ENCODE measurements around the gene TTLL12.

The TTLL12 gene

GRCh38 chr22:43133401-43133800, 53.5 kb downstream of the TTLL12 start:
- TF ChIP-seq, protein P1, sequence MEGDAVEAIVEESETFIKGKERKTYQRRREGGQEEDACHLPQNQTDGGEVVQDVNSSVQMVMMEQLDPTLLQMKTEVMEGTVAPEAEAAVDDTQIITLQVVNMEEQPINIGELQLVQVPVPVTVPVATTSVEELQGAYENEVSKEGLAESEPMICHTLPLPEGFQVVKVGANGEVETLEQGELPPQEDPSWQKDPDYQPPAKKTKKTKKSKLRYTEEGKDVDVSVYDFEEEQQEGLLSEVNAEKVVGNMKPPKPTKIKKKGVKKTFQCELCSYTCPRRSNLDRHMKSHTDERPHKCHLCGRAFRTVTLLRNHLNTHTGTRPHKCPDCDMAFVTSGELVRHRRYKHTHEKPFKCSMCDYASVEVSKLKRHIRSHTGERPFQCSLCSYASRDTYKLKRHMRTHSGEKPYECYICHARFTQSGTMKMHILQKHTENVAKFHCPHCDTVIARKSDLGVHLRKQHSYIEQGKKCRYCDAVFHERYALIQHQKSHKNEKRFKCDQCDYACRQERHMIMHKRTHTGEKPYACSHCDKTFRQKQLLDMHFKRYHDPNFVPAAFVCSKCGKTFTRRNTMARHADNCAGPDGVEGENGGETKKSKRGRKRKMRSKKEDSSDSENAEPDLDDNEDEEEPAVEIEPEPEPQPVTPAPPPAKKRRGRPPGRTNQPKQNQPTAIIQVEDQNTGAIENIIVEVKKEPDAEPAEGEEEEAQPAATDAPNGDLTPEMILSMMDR (IDR thresholded peaks at IDR 0.05; ENCODE audit: insufficient read depth, low read length, missing control alignments): no peak
- H3K4me3 ChIP-seq (ENCODE audit: low read depth, low read length): no peak overlapping the region
- ChIA-PET POLR2A (no interaction called here), CTCF (interaction anchor here (1.1 kb wide), 1 partner anchor 17 kb away, joined by 3 read pairs; no protein-coding TSS in a partner anchor)
- no peak for DNase-seq (ENCODE audit: low read depth, low spot score)

DNA sequence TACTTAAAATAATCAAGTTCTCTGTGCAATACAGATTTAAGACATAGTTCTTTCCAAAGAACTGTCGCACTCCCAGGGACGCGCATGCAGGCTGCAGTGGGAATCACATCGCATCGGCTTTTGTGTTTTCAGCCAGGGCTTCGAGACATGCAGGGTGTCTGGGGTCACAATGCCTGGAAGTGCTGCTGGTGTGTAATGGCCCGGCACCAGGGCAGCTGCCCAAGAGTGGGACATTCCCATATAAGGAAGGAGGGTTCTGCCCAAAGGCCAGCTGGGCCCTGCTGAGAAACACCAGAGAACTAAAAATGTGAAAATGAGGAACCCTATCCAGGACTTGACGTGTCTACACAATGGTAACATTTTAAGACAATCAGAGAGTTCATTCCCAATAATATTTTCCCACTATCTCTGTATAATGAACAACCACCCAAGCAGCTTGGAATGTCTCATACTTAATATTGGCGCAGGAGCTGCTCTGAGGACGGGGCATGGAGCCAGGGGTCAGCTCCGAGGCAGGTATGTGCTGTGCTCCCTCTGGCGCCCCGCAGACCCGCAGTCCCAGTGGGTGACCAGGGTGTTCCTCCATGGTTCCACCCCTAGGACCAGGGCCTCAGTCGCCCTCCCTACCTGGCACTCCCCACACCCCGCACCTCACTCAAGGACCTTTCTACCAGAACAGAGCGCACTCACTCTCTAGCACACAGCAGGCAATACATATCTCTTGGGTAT, 55.0 kb downstream of the TTLL12 start:
- CTCF ChIA-PET: no interaction called here
- DNase-seq (ENCODE audit: low read depth, low spot score): no peak
- POLR2A ChIA-PET: no interaction called here
- TF ChIP-seq, protein P1 (IDR thresholded peaks at IDR 0.05; ENCODE audit: insufficient read depth, low read length, missing control alignments): no peak
- no peak overlapping the region for H3K4me3 ChIP-seq (ENCODE audit: low read depth, low read length)

DNA sequence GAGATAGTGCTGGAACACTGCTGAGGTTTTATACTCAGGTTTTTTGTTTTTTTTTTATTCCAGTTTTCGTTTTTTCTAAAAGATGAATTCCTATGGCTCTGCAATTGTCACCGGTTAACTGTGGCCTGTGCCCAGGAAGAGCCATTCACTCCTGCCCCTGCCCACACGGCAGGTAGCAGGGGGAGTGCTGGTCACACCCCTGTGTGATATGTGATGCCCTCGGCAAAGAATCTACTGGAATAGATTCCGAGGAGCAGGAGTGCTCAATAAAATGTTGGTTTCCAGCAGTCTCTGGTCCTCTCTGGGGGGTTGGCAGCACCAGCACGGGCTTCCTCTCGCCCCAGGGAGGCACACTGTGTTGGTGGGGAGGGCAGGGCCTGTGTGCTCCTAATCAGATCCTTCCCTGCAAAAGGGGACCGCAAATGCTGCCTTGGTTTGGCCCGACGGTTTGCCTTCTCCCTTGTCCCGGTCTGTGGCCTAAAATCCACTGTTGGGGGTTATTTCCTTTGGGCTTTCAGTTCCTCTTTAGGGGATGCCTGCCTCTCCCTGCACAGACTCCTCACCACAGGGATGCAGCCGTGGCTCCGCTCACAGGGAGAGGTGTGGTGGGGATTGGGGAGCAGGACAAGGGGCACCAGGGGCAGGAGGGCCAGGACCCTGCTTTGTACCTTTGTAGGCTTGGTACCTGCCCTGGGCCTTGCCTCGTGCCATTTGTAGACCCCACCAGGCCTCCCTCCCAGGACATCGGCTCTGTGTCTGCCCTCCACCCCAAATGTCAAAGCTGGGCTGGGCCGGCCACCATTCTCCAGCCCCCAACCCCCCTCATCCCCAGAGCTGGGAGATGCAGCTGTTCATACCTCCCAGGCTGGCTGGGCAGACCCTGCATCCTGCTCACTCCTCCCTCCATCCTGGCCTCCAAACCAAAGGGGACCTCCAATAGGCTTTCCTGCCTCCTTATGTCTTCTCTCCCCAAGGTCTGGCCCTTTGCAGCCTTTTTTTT, 57.2 kb downstream of the TTLL12 start:
- TF ChIP-seq, protein P1 (IDR thresholded peaks at IDR 0.05; ENCODE audit: insufficient read depth, low read length, missing control alignments): no peak
- no peak for DNase-seq (ENCODE audit: low read depth, low spot score)
- POLR2A ChIA-PET: no interaction called here
- no peak overlapping the region for H3K4me3 ChIP-seq (ENCODE audit: low read depth, low read length)
- CTCF ChIA-PET: no interaction called here

DNA sequence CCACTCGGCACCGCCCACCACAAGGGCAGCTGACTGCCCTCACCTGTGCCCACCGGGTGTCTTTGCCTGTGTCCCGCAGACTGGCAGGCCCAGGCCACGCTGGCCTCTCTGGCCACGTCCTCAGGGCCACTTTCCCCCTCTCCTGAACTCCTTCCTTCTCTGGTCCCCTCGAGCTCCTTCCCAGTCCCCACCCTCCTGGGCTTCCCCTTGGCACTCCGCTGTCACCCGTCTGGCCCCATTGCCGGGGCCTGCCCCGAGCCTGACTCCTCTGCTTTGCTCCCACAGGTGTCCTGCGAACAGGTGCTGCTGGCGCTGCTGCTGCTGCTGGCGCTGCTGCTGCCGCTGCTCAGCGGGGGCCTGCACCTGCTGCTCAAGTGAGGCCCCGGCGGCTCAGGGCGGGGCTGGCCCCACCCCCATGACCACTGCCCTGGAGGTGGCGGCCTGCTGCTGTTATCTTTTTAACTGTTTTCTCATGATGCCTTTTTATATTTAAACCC, 58.0 kb downstream of the TTLL12 start:
- no peak for DNase-seq (ENCODE audit: low read depth, low spot score)
- POLR2A ChIA-PET: no interaction called here
- H3K4me3 ChIP-seq (ENCODE audit: low read depth, low read length): no peak overlapping the region
- CTCF ChIA-PET: no interaction called here
- TF ChIP-seq, protein P1 (IDR thresholded peaks at IDR 0.05; ENCODE audit: insufficient read depth, low read length, missing control alignments): no peak

GRCh38 chr22:43128116-43128515, 58.8 kb downstream of the TTLL12 start:
- no peak overlapping the region for H3K4me3 ChIP-seq (ENCODE audit: low read depth, low read length)
- TF ChIP-seq, protein P1 (IDR thresholded peaks at IDR 0.05; ENCODE audit: insufficient read depth, low read length, missing control alignments): no peak
- CTCF ChIA-PET: no interaction called here
- no peak for DNase-seq (ENCODE audit: low read depth, low spot score)
- POLR2A ChIA-PET: no interaction called here

Data from AG04449 (cell line).